ENCODE results near the gene PI4KA. TPM values are rescaled to one million over a fixed set of nuclear protein-coding genes. Genes with fewer than 3 reads are reported as not detected.
"Not testable (repeated sequence)": the region's sequence is repeated elsewhere in the genome, so short reads cannot be mapped to it uniquely, and the experiment has no call there.

Gene PI4KA
- polyA plus RNA-seq, 1 donor from 2014 or later, result 42.2 TPM

GRCh38 chr22:20822240-20822639 is 36.4 kb downstream of the PI4KA start:
- H3K9me3 ChIP-seq (ENCODE audit: low read length), result no peaks in the 10 kb centered on the region
- H3K9ac ChIP-seq (ENCODE audit: low read length), result no peak overlapping the region
- H3F3A ChIP-seq (ENCODE audit: insufficient read depth, low read length, poor library complexity, severe bottlenecking), result no peaks in the 10 kb centered on the region
- H2AFZ ChIP-seq (ENCODE audit: low read depth, low read length), result no peak overlapping the region
- TF ChIP-seq EP300 (conservative IDR thresholded peaks at IDR 0.05; ENCODE audit: poor library complexity, severe bottlenecking) (no peak), REST (IDR thresholded peaks at IDR 0.05; ENCODE audit: borderline replicate concordance) (no peak), CTCF (IDR thresholded peaks at IDR 0.05; ENCODE audit: poor library complexity, severe bottlenecking) (no peak), TAF1 (IDR thresholded peaks at IDR 0.05; ENCODE audit: low read depth) (no peak)
- no peaks in the 10 kb centered on the region for H3K36me3 ChIP-seq (ENCODE audit: insufficient read depth, low read length)
- no peaks in the 10 kb centered on the region for H3K9me2 ChIP-seq (ENCODE audit: insufficient read depth, low read length)
- no peaks in the 10 kb centered on the region for H3K27me3 ChIP-seq (ENCODE audit: insufficient read depth, low read depth, low read length)
- no peak overlapping the region for H3K4me3 ChIP-seq (ENCODE audit: low read length)
- H3K79me2 ChIP-seq (replicated peaks; ENCODE audit: insufficient read depth, low read length), result no peaks in the 10 kb centered on the region
- H3K4me2 ChIP-seq (ENCODE audit: low read length), result no peak overlapping the region
- no peak overlapping the region for H3K27ac ChIP-seq (ENCODE audit: low read length)
- H4K20me1 ChIP-seq (ENCODE audit: insufficient read depth), result no peaks in the 10 kb centered on the region

GRCh38 chr22:20821717-20822239 is 36.8 kb downstream of the PI4KA start:
- H2AFZ ChIP-seq (ENCODE audit: low read depth, low read length); H3K4me3 ChIP-seq (ENCODE audit: low read length); H3K4me2 ChIP-seq (ENCODE audit: low read length); H3K9me3 ChIP-seq (ENCODE audit: low read length); H3K27ac ChIP-seq (ENCODE audit: low read length); H3K27me3 ChIP-seq (ENCODE audit: insufficient read depth, low read depth, low read length); H3K9me2 ChIP-seq (ENCODE audit: insufficient read depth, low read length); H3K36me3 ChIP-seq (ENCODE audit: insufficient read depth, low read length); H3F3A ChIP-seq (ENCODE audit: insufficient read depth, low read length, poor library complexity, severe bottlenecking); H3K79me2 ChIP-seq (replicated peaks; ENCODE audit: insufficient read depth, low read length); H4K20me1 ChIP-seq (ENCODE audit: insufficient read depth); H3K9ac ChIP-seq (ENCODE audit: low read length): not testable (repeated sequence)

- no peaks in the 10 kb centered on the region for H3F3A ChIP-seq (ENCODE audit: insufficient read depth, low read length, poor library complexity, severe bottlenecking)
- H3K27me3 ChIP-seq (ENCODE audit: insufficient read depth, low read depth, low read length), result no peaks in the 10 kb centered on the region
- no peaks in the 10 kb centered on the region for H3K9me3 ChIP-seq (ENCODE audit: low read length)
- no peaks in the 10 kb centered on the region for H3K9me2 ChIP-seq (ENCODE audit: insufficient read depth, low read length)
- H3K36me3 ChIP-seq (ENCODE audit: insufficient read depth, low read length), result peaks cover 6% of the 10 kb centered on the region
- H2AFZ ChIP-seq (ENCODE audit: low read depth, low read length), result no peak overlapping the region
- no peaks in the 10 kb centered on the region for H3K79me2 ChIP-seq (replicated peaks; ENCODE audit: insufficient read depth, low read length)
- TF ChIP-seq POLR2AphosphoS5 (IDR thresholded peaks at IDR 0.05) (no peak), EP300 (conservative IDR thresholded peaks at IDR 0.05; ENCODE audit: poor library complexity, severe bottlenecking) (no peak), MXI1 (conservative IDR thresholded peaks at IDR 0.05; ENCODE audit: poor library complexity, severe bottlenecking) (no peak), TAF1 (IDR thresholded peaks at IDR 0.05; ENCODE audit: low read depth) (no peak), SMC3 (conservative IDR thresholded peaks at IDR 0.05; ENCODE audit: poor library complexity) (no peak), CTCF (IDR thresholded peaks at IDR 0.05; ENCODE audit: poor library complexity, severe bottlenecking) (no peak), REST (IDR thresholded peaks at IDR 0.05; ENCODE audit: borderline replicate concordance) (no peak), EZH2 (IDR thresholded peaks at IDR 0.05; ENCODE audit: borderline replicate concordance, insufficient read depth, low read length, poor library complexity, severe bottlenecking) (no peak), RAD21 (conservative IDR thresholded peaks at IDR 0.05) (no peak)
- no peak overlapping the region for H3K4me3 ChIP-seq (ENCODE audit: low read length)
- no peak overlapping the region for H3K4me2 ChIP-seq (ENCODE audit: low read length)
- H3K9ac ChIP-seq (ENCODE audit: low read length), result no peak overlapping the region
- no peaks in the 10 kb centered on the region for H4K20me1 ChIP-seq (ENCODE audit: insufficient read depth)
- no peak overlapping the region for H3K27ac ChIP-seq (ENCODE audit: low read length)
These were observed 39.1 kb downstream of the PI4KA start for GRCh38 chr22:20819471-20819870.
